Medulla oblongata (tissue), 1 donor: Measurements from ENCODE around the gene DNAJC17.

Source experiments
- DNase-seq: peaks from one replicate; pipeline ENCODE4 v3.0.0-alpha.2; 2015; ENCODE audit errors: extremely low spot score

The DNAJC17 gene, protein sequence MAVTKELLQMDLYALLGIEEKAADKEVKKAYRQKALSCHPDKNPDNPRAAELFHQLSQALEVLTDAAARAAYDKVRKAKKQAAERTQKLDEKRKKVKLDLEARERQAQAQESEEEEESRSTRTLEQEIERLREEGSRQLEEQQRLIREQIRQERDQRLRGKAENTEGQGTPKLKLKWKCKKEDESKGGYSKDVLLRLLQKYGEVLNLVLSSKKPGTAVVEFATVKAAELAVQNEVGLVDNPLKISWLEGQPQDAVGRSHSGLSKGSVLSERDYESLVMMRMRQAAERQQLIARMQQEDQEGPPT

DNA sequence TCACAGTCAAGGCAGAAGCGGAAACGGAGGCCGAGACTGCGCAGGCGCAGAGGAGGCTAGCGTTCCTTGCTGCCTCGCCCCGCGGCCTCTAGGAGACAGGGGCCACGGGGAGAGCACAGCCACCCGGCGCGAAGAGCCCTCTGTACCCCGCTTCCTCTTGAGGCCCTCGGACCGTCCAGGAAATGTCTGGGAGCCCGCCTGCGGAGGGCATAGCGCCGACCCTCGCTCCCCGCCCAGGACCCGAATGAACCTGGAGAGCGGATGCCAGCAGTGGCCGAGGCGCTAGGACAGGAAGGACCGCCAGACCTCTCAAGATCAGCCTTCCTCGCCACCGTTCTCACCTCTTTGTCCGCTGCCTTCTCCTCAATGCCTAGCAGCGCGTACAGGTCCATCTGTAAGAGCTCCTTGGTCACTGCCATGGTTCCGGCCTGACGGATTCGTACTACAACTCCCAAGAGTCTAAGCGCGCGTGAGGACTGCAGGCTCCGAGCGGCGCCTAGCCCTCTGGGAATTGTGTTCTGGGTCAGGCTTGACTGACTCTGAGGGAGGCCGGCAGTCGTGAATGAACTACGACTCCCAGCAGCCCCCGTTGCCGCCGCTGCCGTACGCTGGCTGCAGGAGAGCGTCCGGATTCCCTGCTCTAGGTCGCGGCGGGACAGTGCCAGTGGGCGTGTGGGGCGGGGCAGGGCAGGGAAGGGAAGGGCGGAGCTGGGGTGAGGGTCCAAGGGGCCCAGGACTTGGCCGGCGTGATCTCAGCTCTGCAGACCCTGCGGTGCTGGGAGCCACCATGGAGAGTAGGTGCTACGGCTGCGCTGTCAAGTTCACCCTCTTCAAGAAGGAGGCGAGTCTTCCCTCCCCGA, at the start of gene DNAJC17, which contains the start of gene ZFYVE19:
Gene DNAJC17, minus strand, starts transcription at position 446 of the 860 bp plus-strand sequence. Its CDS starts 27 bp downstream, at position 419.
Gene ZFYVE19, plus strand, starts transcription at position 62 of the 860 bp plus-strand sequence. Its CDS starts 501 bp downstream, at position 563.
- peak; percentile 99 for DNase-seq

DNA sequence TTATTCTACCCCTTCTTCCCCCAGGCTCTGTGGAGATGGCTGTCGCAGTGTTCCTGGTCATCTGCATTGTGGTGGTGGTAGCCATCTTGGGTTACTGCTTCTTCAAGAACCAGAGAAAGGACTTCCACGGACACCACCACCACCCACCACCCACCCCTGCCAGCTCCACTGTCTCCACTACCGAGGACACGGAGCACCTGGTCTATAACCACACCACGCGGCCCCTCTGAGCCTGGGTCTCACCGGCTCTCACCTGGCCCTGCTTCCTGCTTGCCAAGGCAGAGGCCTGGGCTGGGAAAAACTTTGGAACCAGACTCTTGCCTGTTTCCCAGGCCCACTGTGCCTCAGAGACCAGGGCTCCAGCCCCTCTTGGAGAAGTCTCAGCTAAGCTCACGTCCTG, 49.5 kb upstream of the DNAJC17 start:
- DNase-seq = no peak

DNA sequence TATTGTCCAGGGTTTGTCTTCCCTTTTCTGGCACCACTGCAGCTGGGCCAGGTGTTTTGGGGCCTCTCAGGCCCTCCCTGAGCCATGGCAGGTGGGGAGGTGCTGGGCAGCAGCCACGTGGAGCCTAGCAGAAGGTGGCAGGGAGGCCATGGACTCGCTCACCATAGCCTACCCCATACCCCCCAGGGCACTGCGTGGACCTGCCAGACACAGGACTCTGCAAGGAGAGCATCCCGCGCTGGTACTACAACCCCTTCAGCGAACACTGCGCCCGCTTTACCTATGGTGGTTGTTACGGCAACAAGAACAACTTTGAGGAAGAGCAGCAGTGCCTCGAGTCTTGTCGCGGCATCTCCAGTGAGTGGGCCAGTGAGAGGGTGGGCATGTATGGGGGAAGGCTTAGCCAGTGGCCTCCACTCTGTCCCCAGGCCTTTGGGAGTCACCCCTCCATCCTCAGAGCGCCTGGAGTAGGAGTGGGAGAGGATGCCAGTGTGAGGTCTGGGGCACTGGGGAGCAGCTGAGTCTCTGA, 48.5 kb upstream of the DNAJC17 start:
- no peak for DNase-seq

DNA sequence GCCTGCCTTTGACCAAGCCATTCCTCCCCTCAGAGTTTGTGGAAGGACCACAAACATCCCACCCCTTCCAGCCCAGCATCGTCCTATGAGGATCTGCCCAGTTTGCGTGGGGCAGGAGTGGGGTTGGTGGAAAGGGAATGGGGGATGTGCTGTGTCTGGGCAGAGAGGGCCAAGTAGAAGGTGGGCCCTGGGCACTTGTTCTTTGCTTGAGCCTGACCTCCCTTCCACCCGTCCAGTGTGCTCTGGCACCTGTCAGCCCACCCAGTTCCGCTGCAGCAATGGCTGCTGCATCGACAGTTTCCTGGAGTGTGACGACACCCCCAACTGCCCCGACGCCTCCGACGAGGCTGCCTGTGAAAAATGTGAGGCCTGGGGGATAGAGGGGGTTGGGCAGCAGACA, 46.9 kb upstream of the DNAJC17 start:
- DNase-seq = no peak

DNA sequence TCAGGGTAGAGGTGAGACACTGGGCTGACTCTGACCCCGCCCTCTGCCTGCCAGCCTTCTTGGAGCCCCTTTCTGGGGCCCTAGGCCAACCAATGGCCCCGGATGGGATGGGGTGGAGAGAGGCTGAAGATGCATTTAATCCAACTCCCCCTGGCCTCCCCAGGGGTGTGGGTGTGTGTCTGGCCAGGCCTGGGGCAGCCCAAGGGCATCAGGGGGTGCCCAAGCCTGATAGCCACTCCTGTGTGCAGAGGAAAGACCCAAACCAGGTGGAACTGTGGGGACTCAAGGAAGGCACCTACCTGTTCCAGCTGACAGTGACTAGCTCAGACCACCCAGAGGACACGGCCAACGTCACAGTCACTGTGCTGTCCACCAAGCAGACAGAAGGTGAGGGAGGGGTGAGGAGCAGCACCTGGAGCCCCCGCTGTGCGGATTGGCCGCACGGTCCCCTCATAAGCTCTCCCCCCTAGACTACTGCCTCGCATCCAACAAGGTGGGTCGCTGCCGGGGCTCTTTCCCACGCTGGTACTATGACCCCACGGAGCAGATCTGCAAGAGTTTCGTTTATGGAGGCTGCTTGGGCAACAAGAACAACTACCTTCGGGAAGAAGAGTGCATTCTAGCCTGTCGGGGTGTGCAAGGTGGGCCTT, 46.1 kb upstream of the DNAJC17 start:
- no peak for DNase-seq

DNA sequence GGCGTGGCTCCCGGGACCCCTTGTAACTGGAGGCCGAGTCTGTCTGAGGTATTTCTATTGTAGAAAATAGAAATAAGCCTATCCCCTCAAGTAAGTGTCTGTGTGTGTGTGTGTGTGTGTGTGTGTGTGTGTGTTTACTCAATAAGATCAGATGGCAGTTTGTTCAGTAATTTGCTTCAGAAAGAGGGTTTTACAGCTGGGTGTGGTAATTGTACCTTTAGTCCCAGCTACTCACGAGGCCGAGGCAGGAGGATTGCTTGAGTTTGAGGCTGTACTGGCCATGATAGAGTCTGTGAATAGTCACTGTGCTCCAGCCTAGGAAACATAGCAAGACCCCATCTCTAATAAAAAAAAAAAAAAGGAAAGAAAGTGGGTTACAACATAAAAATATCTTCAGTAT, 45.3 kb upstream of the DNAJC17 start:
- DNase-seq = no peak

DNA sequence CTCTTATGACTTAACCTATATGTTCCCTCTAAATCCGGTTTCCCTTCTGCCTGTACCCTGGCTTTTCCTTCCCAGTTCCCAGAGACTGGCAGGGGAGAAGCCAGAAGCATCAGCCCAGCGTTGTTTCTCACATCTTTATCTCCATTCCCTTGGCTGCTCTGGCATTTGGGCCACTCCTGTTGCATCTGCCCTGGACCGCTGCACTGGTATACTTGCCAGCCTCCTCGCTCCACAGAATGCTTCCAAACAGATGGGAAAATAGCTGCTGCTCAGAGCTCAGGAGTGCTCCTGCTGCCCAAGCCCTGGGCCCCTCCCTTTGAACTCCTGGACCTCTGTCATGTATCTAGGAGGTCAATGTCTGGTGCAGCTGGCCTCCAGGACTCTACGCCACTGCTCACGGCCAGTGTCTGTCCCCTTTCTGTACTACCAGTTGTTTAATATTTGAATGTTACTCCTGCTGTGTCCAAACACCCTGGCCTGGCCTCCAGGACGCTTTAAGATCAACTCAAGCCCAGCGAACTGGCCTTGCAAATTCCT, 43.4 kb upstream of the DNAJC17 start:
- no peak for DNase-seq

DNA sequence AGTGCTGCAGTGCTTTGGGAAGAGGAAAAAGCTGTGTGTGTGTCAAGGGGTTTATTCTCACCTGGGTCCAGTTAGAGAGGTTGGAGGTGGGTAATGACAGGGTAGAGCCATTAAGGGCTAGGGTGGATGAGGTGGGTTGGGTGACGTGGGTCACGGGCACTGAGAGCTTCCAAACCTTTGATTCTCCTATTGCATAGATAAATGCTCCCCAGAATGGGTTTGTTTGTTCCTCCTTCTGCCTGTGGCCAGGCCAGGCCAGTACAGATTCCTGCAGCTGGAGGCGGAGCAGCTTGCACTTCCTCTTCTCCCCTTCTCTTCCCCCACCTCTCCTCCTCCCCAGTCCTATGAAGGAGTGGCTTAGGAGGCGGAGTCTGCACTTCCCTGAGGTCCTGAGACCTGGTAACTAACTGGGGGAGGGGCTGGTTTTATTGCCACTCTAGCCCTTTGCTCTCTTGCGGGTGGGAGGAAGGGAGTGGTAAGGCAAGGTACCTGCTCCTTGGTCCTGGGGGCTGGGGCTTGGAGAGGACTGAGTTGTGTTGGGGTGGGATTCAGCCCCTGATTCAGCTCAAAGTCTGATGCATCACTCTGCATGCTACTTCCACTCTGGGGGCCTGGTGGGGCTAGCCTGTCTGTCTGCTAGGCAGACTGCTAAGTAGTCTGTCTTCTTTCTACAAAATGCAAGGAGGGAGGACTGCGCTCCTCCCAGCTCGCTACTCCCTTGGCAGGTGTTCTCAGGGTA, 40.1 kb upstream of the DNAJC17 start:
- DNase-seq = peak; percentile 80

DNA sequence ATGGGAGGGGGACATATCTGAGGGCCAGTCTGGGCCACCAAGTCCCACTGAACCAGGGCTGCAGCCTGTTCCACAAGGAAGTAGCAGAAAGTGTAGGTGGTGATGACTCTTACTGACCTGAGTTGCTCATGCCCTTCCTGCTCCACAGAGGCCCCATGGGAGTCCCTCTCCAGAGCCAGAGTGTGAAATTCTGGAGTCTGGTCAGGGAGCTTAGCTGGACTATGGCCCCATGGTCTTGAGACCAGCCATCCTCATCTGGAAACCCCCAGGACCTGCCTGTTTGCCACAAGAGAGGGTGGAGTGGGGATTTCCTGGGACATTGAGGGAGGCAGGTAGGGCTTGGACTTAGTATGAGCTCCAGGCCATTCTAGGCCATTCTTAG, 39.6 kb upstream of the DNAJC17 start:
- DNase-seq = no peak

DNA sequence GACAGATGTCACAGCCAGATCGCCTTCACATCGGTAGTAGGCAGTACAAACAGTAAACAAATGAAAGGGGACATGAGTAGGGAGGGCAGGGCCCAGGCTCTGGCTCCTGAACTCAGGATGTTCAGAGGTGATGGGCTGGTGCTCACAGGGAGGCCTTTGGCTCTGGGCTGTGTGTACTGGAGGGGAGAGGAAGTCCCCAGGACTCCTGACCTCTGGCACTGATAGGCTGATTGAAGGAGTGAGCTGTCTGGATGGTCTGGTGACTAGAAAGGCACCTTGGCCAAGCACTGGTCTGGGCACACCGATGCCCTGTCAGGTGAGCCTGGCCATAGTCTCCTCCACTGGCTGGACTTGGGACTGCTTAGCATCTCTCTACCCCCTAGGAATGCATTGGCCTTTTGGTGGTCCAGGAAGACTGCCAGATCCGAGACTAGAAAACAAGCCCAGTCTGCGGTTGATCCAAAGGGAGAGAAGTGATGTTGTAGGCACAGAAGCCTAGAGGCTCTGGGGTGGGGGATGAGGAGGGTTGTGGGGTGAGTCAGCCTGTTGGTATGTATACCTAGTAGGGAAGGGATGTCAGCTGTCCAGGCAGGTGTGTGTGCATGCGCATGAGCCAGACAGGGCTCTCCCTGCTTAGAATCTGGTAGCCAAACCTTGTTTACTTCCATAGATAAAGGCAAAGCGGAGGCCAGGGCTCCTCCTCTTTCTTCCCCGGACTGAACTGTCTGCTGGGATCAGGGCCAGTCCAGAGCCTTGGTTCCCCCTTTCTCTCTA, 38.4 kb upstream of the DNAJC17 start:
- no peak for DNase-seq

DNA sequence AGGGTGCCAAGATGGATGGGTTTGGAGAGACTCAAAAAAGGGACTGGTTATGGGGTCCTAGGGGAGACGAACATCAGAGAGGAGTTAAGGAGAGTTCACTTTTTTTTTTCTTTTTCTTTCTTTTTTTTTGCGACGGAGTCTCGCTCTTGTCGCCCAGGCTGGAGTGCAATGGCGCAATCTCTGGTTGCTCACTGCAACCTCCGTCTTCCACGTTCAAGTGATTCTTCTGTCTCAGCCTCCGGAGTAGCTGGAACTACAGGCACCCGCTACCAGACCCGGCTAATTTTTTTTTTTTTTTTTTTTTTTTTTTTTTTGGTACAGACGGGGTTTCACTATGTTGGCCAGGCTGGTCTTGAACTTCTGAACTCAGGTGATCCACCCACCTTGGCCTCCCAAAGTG, 37.8 kb upstream of the DNAJC17 start:
- DNase-seq = no peak

DNA sequence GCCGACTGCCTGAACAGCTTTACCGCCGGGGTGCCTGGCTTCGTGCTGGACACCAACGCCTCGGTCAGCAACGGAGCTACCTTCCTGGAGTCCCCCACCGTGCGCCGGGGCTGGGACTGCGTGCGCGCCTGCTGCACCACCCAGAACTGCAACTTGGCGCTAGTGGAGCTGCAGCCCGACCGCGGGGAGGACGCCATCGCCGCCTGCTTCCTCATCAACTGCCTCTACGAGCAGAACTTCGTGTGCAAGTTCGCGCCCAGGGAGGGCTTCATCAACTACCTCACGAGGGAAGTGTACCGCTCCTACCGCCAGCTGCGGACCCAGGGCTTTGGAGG, 37.4 kb upstream of the DNAJC17 start:
- DNase-seq = no peak

DNA sequence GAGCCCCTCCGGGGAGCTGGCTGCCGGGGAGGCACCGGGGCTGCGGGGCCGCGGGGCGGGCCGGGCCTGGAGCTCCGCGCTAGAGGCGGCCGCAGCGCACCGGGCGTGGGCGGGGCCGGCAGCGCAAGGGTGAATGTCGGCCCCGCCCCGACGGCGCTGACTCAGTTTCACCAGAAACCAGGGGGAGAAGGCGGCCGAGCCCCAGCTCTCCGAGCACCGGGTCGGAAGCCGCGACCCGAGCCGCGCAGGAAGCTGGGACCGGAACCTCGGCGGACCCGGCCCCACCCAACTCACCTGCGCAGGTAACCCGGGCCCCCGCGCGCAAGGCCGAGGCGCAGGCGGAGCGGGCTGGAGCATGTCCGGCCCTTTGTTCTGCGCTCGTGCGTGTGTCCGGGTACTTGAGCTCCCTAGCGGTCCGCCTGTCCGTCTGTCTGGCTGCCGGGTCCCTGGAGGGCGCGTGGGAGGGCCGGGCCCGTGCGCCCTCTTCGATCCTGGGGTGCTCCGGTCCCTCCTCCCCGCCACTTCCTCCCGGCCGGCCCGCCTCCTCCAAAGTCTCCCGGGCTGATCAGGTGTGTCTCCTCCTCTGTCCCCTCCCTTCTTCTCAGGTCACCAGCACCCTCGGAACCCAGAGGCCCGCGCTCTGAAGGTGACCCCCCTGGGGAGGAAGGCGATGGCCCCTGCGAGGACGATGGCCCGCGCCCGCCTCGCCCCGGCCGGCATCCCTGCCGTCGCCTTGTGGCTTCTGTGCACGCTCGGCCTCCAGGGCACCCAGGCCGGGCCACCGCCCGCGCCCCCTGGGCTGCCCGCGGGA, 36.8 kb upstream of the DNAJC17 start, which contains the start of gene SPINT1:
Gene SPINT1, plus strand, starts transcription at position 164 of the 811 bp plus-strand sequence. Its CDS starts 507 bp downstream, at position 671.
- no peak for DNase-seq

DNA sequence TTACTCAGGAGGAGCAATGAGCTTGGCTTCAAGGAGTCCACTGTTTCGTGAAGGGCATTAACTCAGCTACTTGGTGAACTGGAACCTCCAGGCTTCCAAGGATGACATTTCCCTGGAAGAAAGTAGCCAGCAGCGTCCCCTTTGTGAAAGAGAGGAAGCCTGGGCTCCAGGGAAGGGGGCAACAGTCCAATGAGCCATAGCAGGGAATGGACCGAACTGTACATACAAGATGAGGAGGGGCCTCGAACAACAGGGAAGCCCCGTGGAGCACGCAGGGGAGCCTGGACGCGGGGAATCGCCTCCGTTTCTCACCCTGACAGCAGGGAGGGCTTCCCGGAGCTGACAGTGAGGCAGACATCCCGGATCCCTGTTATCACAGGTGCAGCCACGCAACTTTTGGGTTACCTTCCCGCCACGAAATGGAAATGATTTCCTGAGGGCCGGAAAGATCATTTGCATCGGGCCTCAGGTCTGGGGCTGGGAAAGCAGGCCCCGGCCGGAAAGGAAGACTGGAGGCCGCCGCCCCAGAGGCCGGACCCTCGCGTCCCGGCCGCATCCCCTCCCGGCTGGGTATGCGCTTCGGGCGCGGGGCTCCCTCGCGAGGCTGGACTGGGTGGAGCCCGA, 36.1 kb upstream of the DNAJC17 start:
- no peak for DNase-seq

DNA sequence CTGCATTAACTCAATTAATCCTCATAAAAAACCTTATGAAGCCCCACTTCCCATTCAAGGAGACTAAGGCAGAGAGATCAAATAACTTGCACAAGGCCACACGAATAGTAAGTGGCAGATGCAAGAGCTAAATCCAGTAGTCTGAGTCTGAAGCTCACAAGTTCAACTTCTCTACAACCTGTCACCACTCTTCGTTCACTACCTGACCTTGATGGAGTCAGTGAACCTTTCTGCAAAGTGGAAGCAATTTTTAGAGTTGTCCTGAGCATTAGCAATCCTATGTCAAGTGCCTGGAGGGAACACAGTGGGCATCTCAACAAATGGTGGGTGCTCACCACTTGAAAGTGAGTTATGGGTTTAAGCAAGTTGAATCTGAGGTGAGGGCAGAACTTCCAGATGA, 34.5 kb upstream of the DNAJC17 start:
- no peak for DNase-seq

DNA sequence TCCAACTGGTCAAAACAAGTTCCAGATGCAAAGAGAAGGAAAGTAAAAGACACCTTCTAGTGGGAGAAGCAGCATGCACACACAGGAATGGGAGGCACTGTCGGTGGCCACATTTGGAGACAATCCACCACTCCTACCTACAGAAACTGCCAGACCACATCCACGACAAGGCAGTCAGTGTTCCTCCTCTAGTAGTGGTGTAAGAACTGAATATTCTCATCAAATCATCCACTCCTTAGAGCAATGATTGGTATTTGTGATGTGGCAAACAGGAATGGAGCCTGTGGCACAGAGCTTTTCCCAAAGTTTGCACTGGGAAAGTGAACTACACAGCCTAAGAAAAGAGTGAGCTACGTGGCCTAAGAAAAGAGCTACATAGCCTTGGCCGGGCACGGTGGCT, 31.5 kb upstream of the DNAJC17 start:
- DNase-seq = no peak

DNA sequence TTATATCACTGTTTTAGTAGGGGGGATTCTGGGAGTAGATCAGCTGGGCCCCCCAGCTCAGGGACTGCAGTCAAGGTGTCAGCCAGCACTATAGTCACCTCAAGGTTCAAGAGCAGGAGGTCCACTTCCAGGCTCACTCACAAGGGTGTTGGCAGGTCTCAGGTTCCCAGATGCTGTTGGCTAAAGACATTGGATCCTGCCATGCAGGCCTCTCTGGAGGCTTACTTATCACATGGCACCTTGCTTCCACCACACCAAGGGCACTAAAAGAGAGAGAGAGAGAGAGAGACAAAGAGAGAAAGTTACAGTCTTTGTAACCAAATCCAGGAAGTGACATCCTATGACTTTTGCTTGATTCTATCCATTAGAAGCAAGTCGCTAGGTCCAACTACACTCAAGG, 28.7 kb upstream of the DNAJC17 start:
- DNase-seq = no peak

DNA sequence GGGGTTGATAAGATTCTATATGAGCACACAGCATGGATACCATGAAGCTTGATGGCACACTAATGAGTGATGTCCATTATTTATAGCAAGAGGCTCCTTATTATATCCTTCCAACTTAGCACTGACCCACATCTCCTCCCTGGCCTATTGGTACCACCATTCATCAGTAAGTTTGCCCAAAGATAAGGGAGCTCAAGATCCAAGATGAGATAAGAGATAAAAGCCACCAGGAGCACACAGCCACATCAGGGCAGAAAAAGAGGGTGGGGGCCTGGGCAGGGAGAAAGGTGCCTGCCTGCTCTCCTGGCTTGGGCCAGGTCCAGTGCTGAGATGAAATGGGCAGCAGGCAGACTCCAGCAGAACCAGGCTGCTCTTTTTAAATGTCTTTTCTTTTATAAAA, 25.6 kb upstream of the DNAJC17 start:
- DNase-seq = no peak

DNA sequence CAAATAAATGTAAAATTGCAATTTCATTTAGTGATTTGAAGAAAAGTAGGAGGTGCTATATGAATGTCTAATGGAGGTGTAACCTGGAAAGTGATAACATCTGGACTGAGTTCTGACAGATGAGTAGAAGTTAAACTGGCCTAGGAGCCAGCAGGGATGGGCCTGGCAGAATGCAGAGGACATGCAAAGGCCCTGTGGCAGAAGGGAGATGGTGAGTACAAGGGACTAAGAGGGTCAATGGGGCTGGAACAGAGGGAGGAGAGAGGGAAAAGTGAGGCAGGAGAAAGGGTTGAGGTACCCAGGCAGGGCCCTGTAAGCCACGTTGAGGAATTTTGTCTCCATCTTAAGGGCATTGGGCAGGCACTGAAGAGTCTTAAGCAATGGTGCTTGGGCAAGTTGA, 24.6 kb upstream of the DNAJC17 start:
- DNase-seq = no peak
